Ovary (tissue), 3 donors: ENCODE measurements around the gene AGBL4.

Experiments used
- CTCF ChIP-seq, 3 donors: fragments of 450-650 bp in 2 of 3; fragments of 200-600 bp in 1 of 3; IDR thresholded peaks; one replicate each; pipeline versions ENCODE4 v1.5.1 to v1.8.0; 2016 to 2022; ENCODE audit warnings: antibody characterized with exemption in 3 of 3, mild to moderate bottlenecking in 1 of 3
- EP300 ChIP-seq: sonication (generic); formaldehyde crosslinking; IDR thresholded peaks from one replicate; pipeline ENCODE4 v1.6.1; 2017; ENCODE audit warnings: antibody characterized with exemption
- donor health status: DM: no; HTN: no; CAD: no.

GRCh38 chr1:48730164-48730910 lies 1293.4 kb downstream of the AGBL4 start:
- TF ChIP-seq CTCF (IDR thresholded peaks at IDR 0.05) (no peak), EP300 (no peak)
